Astrocyte of the spinal cord (primary cell): ENCODE results near the gene TMCC1.

ENCODE experiments used
- DNase-seq: peaks from one replicate; pipeline ENCODE4 v3.0.0; 2011; ENCODE audit warnings: low read depth, low spot score
- H3K4me3 ChIP-seq: 2 replicates; pipeline ENCODE4 v1.5.1; 2011; ENCODE audit warnings: low read depth, mild to moderate bottlenecking, low read length, moderate library complexity
- in situ Hi-C: cut with HindIII; loops from 2 replicates; pipeline ENCODE4 v1.10.0; 2017; ENCODE audit warnings: low sequenced_read_pairs
- TF ChIP-seq, protein P1 (sequence below): IDR thresholded peaks from 2 replicates; pipeline ENCODE4 v1.5.1; 2012; ENCODE audit warnings: low read depth, mild to moderate bottlenecking, low read length, inconsistent platforms

The TMCC1 gene

DNA sequence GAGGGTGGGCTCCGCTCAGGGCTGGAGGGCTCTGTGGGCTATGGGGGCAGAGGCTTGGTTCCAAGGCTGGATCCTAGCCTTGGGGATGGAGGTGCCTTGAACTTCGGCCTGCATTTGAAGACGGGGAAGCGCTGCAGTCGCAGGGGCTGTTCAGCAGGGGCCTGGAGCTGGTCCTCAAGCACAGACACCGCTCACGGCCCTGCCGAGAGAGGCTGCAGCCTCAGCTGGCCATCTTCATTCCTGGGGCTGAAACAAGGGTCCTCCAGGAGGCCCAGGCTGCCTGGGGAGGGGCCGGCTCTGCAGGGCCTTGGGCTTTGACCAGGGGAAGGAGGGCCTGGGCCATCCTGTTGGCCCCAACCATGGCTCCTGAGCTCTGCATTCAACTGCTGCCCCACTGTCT, 261.5 kb downstream of the TMCC1 start:
- DNase-seq = no peak
- no peak overlapping the region for H3K4me3 ChIP-seq
- in situ Hi-C loops = no loop called here
- TF ChIP-seq, protein P1, sequence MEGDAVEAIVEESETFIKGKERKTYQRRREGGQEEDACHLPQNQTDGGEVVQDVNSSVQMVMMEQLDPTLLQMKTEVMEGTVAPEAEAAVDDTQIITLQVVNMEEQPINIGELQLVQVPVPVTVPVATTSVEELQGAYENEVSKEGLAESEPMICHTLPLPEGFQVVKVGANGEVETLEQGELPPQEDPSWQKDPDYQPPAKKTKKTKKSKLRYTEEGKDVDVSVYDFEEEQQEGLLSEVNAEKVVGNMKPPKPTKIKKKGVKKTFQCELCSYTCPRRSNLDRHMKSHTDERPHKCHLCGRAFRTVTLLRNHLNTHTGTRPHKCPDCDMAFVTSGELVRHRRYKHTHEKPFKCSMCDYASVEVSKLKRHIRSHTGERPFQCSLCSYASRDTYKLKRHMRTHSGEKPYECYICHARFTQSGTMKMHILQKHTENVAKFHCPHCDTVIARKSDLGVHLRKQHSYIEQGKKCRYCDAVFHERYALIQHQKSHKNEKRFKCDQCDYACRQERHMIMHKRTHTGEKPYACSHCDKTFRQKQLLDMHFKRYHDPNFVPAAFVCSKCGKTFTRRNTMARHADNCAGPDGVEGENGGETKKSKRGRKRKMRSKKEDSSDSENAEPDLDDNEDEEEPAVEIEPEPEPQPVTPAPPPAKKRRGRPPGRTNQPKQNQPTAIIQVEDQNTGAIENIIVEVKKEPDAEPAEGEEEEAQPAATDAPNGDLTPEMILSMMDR = no peak

DNA sequence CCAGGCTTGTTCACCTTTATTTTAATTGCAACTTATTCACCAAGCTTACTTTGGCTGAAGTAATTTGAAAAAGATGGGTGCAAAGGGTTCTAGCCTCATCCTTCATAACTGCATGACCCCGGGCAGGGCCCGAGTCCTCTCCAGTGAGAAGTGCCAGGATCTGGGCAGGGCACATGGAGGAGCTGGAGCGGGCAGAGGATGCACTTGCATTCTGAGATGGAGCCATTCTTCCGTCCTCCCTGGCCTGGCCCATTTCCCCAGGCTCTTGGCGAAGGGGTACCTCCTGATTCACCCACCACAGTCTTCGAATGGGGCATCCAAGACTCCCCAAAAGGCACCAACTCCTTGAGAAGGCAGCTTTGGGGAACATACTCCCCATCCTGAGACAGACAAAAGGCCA, 264.5 kb downstream of the TMCC1 start:
- no peak for DNase-seq
- TF ChIP-seq, protein P1 = no peak
- in situ Hi-C loops = no loop called here
- H3K4me3 ChIP-seq = no peak overlapping the region

DNA sequence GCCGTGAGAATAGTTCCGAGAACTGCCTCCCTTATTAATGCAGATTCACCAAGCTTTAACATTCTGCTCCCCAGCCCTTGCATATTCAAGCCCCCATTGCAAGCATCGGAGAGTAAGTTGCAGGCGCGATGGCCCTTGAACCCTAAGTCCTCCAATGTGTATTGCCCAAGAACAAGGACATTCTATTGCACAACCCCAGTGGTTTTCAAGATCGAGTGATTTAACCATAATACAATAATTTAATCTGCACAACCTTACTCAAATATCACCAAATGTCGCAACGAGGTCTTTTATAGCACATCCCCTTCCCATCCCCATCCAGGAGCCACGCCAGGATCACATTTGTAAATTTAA, 265.4 kb downstream of the TMCC1 start:
- no peak overlapping the region for H3K4me3 ChIP-seq
- in situ Hi-C loops = no loop called here
- TF ChIP-seq, protein P1 = no peak
- no peak for DNase-seq

DNA sequence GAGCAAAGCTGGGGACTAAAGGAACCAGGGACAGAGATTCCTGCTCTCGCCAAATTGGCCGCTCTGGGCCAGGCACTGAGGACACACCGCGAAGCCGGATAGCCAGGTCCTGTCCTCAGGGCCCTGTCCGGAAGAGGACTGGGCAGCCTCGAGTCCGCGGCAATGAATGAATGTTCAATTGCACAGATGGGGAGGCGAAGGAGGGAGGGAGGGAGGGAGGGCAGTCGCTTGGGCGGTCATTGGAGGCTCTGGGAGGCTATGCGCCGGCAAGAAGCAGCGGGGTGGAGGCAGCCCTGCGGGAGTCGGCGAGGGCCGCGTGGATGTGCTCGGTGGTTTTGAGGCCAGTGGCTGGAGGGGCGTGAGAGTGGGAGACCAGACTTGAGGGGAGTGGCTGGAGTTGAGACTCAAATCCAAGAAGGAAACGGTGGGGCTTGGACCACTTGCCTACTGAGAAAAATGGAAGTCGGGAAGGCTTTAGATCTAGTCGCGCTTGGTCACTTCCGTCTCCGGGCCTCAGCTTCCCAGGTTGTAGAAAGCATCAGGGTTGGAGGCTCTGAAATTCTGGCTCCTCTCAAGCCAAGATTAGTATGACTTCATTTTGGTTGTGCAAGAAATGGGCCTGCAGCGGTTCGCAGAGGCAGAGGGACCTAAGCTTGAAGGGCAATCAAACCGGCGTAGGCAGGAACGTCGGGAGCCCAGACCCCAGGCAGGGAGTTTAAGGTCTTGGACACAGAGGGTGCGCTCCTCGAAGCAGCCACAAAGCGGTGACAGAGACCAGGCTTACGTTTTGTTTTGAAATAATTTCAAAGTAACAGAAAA, 266.0 kb downstream of the TMCC1 start:
- TF ChIP-seq, protein P1 = peak; percentile 92
- peak; percentile 81 for DNase-seq
- peak overlapping the region; percentile 13 for H3K4me3 ChIP-seq
- in situ Hi-C loops = no loop called here

DNA sequence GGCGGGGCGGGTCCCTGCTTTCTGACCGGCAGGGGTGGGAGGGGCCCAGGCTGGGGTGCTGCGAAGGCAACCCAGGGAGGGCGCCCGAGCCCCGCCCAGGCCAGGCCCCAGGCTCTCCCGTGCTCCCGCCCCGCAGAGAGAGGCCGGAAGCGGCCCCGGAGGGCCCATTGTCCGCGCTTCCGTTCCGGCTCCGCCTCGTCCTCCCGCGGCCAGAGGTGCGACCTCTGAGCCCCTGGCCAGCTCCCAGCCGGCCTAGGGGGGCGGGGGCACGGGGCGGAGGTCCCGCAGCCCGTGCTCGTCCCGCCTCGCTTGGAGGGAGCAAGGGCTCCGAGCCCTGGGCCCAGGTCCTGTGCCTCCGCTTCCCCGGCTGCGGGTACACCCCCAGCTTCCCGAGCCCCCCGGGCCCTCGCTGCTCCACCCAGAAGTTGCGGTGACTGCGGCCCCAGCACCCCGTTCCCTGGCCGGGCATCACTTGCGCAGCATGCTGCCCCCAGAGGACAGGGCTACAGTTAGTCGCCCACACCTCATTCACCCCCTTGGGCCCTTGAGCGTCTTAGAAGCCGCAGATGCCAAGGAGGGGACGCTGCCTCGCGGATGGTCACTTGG, 266.7 kb downstream of the TMCC1 start:
- in situ Hi-C loops = no loop called here
- peak overlapping the region; percentile 13 for H3K4me3 ChIP-seq
- TF ChIP-seq, protein P1 = no peak
- DNase-seq = no peak

DNA sequence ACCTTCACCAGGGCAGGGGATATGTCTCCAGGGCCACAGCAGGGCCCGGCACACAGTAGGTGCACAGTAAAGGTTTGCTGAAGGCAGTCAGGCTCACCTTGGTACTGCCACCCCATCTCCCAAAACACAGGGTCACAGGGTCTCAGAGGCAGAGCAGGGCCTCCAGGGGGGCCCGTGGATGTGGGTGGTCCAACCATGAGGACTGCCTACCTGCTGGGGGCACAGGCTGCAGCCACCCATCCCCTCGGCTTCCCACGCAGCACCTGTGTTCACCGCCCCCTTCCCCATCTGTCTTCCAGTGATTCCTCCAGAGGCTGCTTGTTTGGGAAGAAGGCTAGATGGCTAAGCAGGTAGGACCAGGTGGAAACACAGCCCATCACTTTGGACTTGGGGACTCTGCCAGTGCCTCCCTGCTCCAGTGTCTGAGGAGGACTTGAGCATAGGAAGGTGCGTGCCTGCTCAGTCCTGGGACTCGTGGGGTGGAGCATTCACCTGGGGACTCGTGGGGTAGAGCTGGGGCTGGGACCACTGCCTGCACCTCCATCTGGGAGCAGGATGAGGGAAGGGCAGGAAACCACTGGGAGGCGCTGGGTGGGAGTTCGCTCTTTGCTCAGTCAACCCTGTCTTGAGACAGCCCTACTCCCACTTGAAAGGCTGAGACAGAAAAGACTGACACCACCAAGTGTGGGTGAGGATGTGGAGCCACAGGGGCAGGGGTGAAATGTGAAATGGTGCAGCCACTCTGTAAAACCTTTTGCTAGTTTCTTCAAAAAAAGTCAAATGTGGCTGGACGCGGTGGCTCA, 268.2 kb downstream of the TMCC1 start:
- in situ Hi-C loops = no loop called here

More for the DNA sequence above, 268.2 kb downstream of the TMCC1 start:
- TF ChIP-seq, protein P1 = no peak
- no peak for DNase-seq
- H3K4me3 ChIP-seq = no peak overlapping the region
